ENCODE data around the gene GJD3.

GRCh38 chr17:40360091-40360490 lies 4.4 kb downstream of the GJD3 start:
- TF ChIP-seq CTCF (conservative IDR thresholded peaks at IDR 0.05) (no peak), EZH2 (IDR thresholded peaks at IDR 0.05; ENCODE audit: low read depth) (no peak)

Measured in PC-9 (cell line).